Measurements from ENCODE around the gene RPL36. TPM values are rescaled to one million over a fixed set of nuclear protein-coding genes. Genes with fewer than 3 reads are reported as not detected.

Gene RPL36
- total RNA-seq, 1 experiment from 2014 or later = 787 TPM

- peaks cover 34% of the 10 kb centered on the region for H3F3A ChIP-seq (ENCODE audit: insufficient read depth, low read depth)
- no peak for DNase-seq
- peak overlapping the region; percentile 71 for H3K4me2 ChIP-seq
- H4K20me1 ChIP-seq (ENCODE audit: insufficient read depth) = peaks cover 37% of the 10 kb centered on the region
- no peaks in the 10 kb centered on the region for H3K4me1 ChIP-seq (replicated peaks; ENCODE audit: insufficient read depth)
- H3K4me3 ChIP-seq = peak overlapping the region; percentile 90
- no peak for TF ChIP-seq EZH2 (IDR thresholded peaks at IDR 0.05; ENCODE audit: low read depth)
- TF ChIP-seq, protein P1, sequence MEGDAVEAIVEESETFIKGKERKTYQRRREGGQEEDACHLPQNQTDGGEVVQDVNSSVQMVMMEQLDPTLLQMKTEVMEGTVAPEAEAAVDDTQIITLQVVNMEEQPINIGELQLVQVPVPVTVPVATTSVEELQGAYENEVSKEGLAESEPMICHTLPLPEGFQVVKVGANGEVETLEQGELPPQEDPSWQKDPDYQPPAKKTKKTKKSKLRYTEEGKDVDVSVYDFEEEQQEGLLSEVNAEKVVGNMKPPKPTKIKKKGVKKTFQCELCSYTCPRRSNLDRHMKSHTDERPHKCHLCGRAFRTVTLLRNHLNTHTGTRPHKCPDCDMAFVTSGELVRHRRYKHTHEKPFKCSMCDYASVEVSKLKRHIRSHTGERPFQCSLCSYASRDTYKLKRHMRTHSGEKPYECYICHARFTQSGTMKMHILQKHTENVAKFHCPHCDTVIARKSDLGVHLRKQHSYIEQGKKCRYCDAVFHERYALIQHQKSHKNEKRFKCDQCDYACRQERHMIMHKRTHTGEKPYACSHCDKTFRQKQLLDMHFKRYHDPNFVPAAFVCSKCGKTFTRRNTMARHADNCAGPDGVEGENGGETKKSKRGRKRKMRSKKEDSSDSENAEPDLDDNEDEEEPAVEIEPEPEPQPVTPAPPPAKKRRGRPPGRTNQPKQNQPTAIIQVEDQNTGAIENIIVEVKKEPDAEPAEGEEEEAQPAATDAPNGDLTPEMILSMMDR (conservative IDR thresholded peaks at IDR 0.05) = no peak
- ChIA-PET POLR2A (ENCODE audit: unreplicated experiment) (no interaction called here), CTCF (no interaction called here)
- 0 out of 2 replicates have a peak, but pooled peaks cover 9% of the 10 kb centered on the region for H3K36me3 ChIP-seq (ENCODE audit: low read depth)
- peak overlapping the region; percentile 29; the same call in 1 of the 2 replicates for H3K27ac ChIP-seq
- no peaks in the 10 kb centered on the region for H3K27me3 ChIP-seq (ENCODE audit: insufficient read depth, low read depth)
- H3K79me2 ChIP-seq (ENCODE audit: low read depth) = peaks cover 37% of the 10 kb centered on the region
- H3K9me2 ChIP-seq (ENCODE audit: insufficient read depth) = no peaks in the 10 kb centered on the region
- BruUV-seq (replicated peaks) = no TSS peak
- intact Hi-C loops (cut with micrococcal nuclease; ENCODE audit: unreplicated experiment) = no loop called here
- no peaks in the 10 kb centered on the region for H3K9me3 ChIP-seq (ENCODE audit: insufficient read depth, low read depth)
- H2AFZ ChIP-seq = no peak overlapping the region
These were observed 2.0 kb downstream of the RPL36 start for GRCh38 chr19:5691822-5692722.

GRCh38 chr19:5692723-5693194 lies 2.7 kb downstream of the RPL36 start:
- Histone ChIP-seq H3K9me2 (ENCODE audit: insufficient read depth) (no peaks in the 10 kb centered on the region), H2AFZ (no peak overlapping the region), H3K4me3 (peak overlapping the region; percentile 90), H3K4me1 (replicated peaks; ENCODE audit: insufficient read depth) (no peaks in the 10 kb centered on the region), H3K4me2 (peak overlapping the region; percentile 71), H3K27me3 (ENCODE audit: insufficient read depth, low read depth) (no peaks in the 10 kb centered on the region), H3K79me2 (ENCODE audit: low read depth) (peaks cover 37% of the 10 kb centered on the region), H3F3A (ENCODE audit: insufficient read depth, low read depth) (peaks cover 34% of the 10 kb centered on the region), H3K9me3 (ENCODE audit: insufficient read depth, low read depth) (no peaks in the 10 kb centered on the region), H3K36me3 (ENCODE audit: low read depth) (0 out of 2 replicates have a peak, but pooled peaks cover 9% of the 10 kb centered on the region), H3K27ac (no peak overlapping the region), H4K20me1 (ENCODE audit: insufficient read depth) (peaks cover 37% of the 10 kb centered on the region)
- intact Hi-C loops (cut with micrococcal nuclease; ENCODE audit: unreplicated experiment) = no loop called here
- BruUV-seq (replicated peaks) = no TSS peak
- CTCF ChIA-PET = no interaction called here
- POLR2A ChIA-PET (ENCODE audit: unreplicated experiment) = no interaction called here
- no peak for DNase-seq
- no peak for TF ChIP-seq EZH2 (IDR thresholded peaks at IDR 0.05; ENCODE audit: low read depth)
- TF ChIP-seq, protein P1 (conservative IDR thresholded peaks at IDR 0.05) = no peak

GRCh38 chr19:5693195-5694166 lies 3.4 kb downstream of the RPL36 start:
- H4K20me1 ChIP-seq (ENCODE audit: insufficient read depth) = peaks cover 37% of the 10 kb centered on the region
- H3K27ac ChIP-seq = no peak overlapping the region
- 0 out of 2 replicates have a peak, but pooled peaks cover 9% of the 10 kb centered on the region for H3K36me3 ChIP-seq (ENCODE audit: low read depth)
- H3K4me1 ChIP-seq (replicated peaks; ENCODE audit: insufficient read depth) = no peaks in the 10 kb centered on the region
- no TSS peak for BruUV-seq (replicated peaks)
- no peak overlapping the region for H2AFZ ChIP-seq
- H3K79me2 ChIP-seq (ENCODE audit: low read depth) = peaks cover 37% of the 10 kb centered on the region
- H3K9me3 ChIP-seq (ENCODE audit: insufficient read depth, low read depth) = no peaks in the 10 kb centered on the region
- ChIA-PET CTCF (no interaction called here), POLR2A (ENCODE audit: unreplicated experiment) (no interaction called here)
- intact Hi-C loops (cut with micrococcal nuclease; ENCODE audit: unreplicated experiment) = no loop called here
- H3F3A ChIP-seq (ENCODE audit: insufficient read depth, low read depth) = peaks cover 34% of the 10 kb centered on the region
- no peaks in the 10 kb centered on the region for H3K9me2 ChIP-seq (ENCODE audit: insufficient read depth)
- peak overlapping the region; percentile 71; the same call in 1 of the 2 replicates for H3K4me2 ChIP-seq
- DNase-seq = no peak
- TF ChIP-seq, protein P1 (conservative IDR thresholded peaks at IDR 0.05) = no peak
- no peak for TF ChIP-seq EZH2 (IDR thresholded peaks at IDR 0.05; ENCODE audit: low read depth)
- no peaks in the 10 kb centered on the region for H3K27me3 ChIP-seq (ENCODE audit: insufficient read depth, low read depth)
- H3K4me3 ChIP-seq = no peak overlapping the region
